ENCODE results near the gene TNFRSF8. TPM values are rescaled to one million over a fixed set of nuclear protein-coding genes. Genes with fewer than 3 reads are reported as not detected.

Gene TNFRSF8
- polyA plus RNA-seq, 2 of the 4 experiments (the other 2 are of a cell fraction), result 0.05 TPM; not detected in 1

DNA sequence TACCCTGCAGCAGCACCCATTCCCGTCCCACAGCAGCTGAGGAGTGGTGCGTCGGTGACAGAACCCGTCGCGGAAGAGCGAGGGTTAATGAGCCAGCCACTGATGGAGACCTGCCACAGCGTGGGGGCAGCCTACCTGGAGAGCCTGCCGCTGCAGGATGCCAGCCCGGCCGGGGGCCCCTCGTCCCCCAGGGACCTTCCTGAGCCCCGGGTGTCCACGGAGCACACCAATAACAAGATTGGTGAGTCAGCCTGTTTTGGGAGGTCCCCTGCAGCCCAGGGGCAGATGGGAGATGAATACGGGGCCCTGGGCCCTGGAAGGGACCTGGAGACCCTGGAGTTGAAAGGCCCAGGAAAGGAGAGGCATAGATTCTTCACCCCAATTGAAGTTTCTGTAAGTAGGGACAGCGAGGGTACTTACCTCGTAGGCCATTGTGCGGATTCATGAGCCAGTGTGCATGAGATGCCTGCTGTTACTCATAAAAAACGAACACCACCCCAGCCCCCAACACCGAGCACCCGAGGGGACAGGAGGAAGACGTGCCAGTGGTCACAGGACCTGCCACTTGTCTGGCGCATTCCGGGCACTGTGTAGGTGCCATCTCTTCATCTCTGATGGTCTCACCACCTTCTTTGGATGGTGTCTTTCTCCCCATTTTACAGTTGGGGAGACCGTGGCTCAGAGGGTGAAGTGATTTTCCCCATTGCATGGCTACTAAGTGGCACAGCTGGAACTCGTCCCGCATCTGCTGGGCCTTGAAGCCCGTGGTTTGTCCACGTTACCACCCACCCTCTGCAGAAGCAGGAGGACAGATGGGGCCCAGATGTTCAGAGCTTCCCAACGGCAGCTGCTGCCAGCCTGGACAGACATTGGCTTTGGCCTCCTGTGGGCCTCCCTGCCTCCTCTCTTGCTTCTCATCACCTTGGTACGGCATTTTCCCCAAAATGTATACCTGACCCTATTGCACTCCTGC is 75.4 kb downstream of the TNFRSF8 start:
- POLR2A ChIA-PET, result no interaction called here
- Histone ChIP-seq H3K4me3 (no peak overlapping the region), H3K27ac (no peak overlapping the region), H3K9me3 (no peaks in the 10 kb centered on the region), H3K4me1 (no peaks in the 10 kb centered on the region), H3K4me2 (no peak overlapping the region)
- CTCF ChIA-PET, result interaction anchor here (0.9 to 5.4 kb wide), 4 partner anchors 13 to 70 kb away, joined by 3 to 31 read pairs (median 10); no protein-coding TSS in a partner anchor
- DNase-seq (ENCODE audit: low read depth in 1 of 2, low spot score in 1 of 2) (no peak), ATAC-seq (no peak), FAIRE-seq (no peak)
- TF ChIP-seq, protein P1, sequence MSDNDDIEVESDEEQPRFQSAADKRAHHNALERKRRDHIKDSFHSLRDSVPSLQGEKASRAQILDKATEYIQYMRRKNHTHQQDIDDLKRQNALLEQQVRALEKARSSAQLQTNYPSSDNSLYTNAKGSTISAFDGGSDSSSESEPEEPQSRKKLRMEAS (IDR thresholded peaks at IDR 0.05), result no peak
- TF ChIP-seq BHLHE40 (IDR thresholded peaks at IDR 0.05; ENCODE audit: low read depth, low read length) (no peak), HEYL (CRISPR knock-in tag; IDR thresholded peaks at IDR 0.05) (no peak), KDM5A (IDR thresholded peaks at IDR 0.05) (no peak)
- 76% methylated on average over 21 of the region's 31 CpGs for WGBS (ENCODE audit: missing lambda C conversion rate)

DNA sequence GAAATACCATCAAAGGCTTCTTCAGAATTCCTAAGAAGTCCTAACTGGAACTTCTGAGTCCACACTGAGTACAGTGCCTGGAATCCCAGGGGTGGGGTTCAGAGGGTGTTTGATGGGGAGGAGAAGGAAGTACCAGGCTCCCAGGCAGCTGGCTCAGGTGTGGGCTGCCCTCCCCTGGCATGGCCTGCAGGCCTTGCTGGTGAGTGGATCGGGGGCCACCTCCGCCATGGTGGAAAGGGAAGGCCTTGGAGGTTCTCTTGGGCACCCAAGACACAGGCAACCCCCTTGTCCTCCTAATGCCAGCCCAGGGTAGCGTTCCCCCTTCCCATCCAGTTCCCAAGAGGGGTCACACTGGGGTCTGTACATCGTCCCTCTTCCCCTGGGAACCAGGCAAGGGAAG is 76.9 kb downstream of the TNFRSF8 start:
- ChIA-PET CTCF (interaction anchor here (5.4 kb wide), 1 partner anchor 16 kb away, joined by 31 read pairs; no protein-coding TSS in a partner anchor), POLR2A (no interaction called here)
- ATAC-seq (no peak), FAIRE-seq (no peak), DNase-seq (ENCODE audit: low read depth in 1 of 2, low spot score in 1 of 2) (no peak)
- no peaks in the 10 kb centered on the region for H3K9me3 ChIP-seq
- H3K4me2 ChIP-seq, result no peak overlapping the region
- TF ChIP-seq, protein P2, sequence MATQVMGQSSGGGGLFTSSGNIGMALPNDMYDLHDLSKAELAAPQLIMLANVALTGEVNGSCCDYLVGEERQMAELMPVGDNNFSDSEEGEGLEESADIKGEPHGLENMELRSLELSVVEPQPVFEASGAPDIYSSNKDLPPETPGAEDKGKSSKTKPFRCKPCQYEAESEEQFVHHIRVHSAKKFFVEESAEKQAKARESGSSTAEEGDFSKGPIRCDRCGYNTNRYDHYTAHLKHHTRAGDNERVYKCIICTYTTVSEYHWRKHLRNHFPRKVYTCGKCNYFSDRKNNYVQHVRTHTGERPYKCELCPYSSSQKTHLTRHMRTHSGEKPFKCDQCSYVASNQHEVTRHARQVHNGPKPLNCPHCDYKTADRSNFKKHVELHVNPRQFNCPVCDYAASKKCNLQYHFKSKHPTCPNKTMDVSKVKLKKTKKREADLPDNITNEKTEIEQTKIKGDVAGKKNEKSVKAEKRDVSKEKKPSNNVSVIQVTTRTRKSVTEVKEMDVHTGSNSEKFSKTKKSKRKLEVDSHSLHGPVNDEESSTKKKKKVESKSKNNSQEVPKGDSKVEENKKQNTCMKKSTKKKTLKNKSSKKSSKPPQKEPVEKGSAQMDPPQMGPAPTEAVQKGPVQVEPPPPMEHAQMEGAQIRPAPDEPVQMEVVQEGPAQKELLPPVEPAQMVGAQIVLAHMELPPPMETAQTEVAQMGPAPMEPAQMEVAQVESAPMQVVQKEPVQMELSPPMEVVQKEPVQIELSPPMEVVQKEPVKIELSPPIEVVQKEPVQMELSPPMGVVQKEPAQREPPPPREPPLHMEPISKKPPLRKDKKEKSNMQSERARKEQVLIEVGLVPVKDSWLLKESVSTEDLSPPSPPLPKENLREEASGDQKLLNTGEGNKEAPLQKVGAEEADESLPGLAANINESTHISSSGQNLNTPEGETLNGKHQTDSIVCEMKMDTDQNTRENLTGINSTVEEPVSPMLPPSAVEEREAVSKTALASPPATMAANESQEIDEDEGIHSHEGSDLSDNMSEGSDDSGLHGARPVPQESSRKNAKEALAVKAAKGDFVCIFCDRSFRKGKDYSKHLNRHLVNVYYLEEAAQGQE (IDR thresholded peaks at IDR 0.05), result no peak
- TF ChIP-seq, protein P3, sequence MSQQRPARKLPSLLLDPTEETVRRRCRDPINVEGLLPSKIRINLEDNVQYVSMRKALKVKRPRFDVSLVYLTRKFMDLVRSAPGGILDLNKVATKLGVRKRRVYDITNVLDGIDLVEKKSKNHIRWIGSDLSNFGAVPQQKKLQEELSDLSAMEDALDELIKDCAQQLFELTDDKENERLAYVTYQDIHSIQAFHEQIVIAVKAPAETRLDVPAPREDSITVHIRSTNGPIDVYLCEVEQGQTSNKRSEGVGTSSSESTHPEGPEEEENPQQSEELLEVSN (IDR thresholded peaks at IDR 0.05; ENCODE audit: borderline replicate concordance, low read depth), result no peak
- no peak for TF ChIP-seq KDM1A (IDR thresholded peaks at IDR 0.05; ENCODE audit: low read depth)
- TF ChIP-seq, protein P4, sequence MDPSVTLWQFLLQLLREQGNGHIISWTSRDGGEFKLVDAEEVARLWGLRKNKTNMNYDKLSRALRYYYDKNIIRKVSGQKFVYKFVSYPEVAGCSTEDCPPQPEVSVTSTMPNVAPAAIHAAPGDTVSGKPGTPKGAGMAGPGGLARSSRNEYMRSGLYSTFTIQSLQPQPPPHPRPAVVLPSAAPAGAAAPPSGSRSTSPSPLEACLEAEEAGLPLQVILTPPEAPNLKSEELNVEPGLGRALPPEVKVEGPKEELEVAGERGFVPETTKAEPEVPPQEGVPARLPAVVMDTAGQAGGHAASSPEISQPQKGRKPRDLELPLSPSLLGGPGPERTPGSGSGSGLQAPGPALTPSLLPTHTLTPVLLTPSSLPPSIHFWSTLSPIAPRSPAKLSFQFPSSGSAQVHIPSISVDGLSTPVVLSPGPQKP (IDR thresholded peaks at IDR 0.05; ENCODE audit: low read depth, low read length), result no peak
- no peak for TF ChIP-seq RFX5 (IDR thresholded peaks at IDR 0.05)
- TF ChIP-seq FOSB (CRISPR knock-in tag; IDR thresholded peaks at IDR 0.05), result no peak
- TF ChIP-seq HDAC2 (IDR thresholded peaks at IDR 0.05), result no peak
- no peak for TF ChIP-seq ZC3H11A (IDR thresholded peaks at IDR 0.05)
- no peak for TF ChIP-seq CHD2 (IDR thresholded peaks at IDR 0.05; ENCODE audit: low read length, partially characterized antibody)
- no peaks in the 10 kb centered on the region for H3K4me1 ChIP-seq
- 76% methylated on average over 4 of the region's 4 CpGs for WGBS (ENCODE audit: missing lambda C conversion rate)
- H3K4me3 ChIP-seq, result no peak overlapping the region
- no peak overlapping the region for H3K27ac ChIP-seq

DNA sequence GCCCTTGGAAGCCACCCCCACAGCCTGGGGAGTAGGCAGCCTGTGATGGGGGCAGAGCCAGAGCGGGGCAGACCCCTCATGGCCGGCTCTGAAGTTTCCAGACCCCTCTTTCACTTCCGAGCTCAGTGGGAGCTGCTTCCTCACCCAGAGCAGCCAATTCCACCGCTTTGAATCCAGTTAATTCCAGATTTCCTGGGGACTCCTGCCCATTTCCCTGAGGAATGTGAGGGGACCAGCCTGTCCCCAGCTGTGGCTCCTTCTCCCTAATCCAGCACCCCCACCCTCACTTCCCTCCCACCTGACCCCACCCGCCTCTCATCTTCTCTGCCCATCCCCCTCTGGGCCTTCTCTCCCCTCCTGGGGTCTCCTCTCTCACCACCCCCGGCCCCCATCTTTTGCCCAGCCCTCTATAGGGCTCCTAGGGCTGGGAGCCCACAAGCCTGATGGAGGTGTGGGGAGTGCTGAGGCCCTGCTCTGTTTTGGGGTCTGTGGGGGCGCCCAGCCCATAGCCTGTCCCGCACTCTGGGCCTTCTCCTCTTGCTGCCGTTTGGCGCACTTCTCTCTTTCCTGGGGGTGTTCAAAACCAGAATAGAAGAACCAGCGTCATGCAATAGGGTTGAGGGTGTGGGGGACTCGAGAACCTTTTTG is 77.5 kb downstream of the TNFRSF8 start:
- 56% methylated on average over 8 of the region's 12 CpGs for WGBS (ENCODE audit: missing lambda C conversion rate)
- H3K4me3 ChIP-seq, result no peak overlapping the region
- H3K4me2 ChIP-seq, result no peak overlapping the region
- H3K9me3 ChIP-seq, result no peaks in the 10 kb centered on the region
- DNase-seq (ENCODE audit: low read depth in 1 of 2, low spot score in 1 of 2) (no peak), ATAC-seq (no peak), FAIRE-seq (no peak)
- TF ChIP-seq FOXS1 (CRISPR knock-in tag; IDR thresholded peaks at IDR 0.05) (no peak), SREBF2 (IDR thresholded peaks at IDR 0.05) (no peak), KDM5A (IDR thresholded peaks at IDR 0.05) (no peak), POLR2AphosphoS2 (conservative IDR thresholded peaks at IDR 0.05; ENCODE audit: low read length) (no peak), ZNF302 (CRISPR knock-in tag; IDR thresholded peaks at IDR 0.05) (no peak)
- TF ChIP-seq, protein P4 (IDR thresholded peaks at IDR 0.05; ENCODE audit: low read depth, low read length), result no peak
- TF ChIP-seq, protein P5, sequence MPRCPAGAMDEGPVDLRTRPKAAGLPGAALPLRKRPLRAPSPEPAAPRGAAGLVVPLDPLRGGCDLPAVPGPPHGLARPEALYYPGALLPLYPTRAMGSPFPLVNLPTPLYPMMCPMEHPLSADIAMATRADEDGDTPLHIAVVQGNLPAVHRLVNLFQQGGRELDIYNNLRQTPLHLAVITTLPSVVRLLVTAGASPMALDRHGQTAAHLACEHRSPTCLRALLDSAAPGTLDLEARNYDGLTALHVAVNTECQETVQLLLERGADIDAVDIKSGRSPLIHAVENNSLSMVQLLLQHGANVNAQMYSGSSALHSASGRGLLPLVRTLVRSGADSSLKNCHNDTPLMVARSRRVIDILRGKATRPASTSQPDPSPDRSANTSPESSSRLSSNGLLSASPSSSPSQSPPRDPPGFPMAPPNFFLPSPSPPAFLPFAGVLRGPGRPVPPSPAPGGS (IDR thresholded peaks at IDR 0.05), result no peak
- no peak overlapping the region for H3K27ac ChIP-seq
- H3K4me1 ChIP-seq, result no peaks in the 10 kb centered on the region
- POLR2A ChIA-PET, result no interaction called here
- CTCF ChIA-PET, result interaction anchor here (5.4 kb wide), 1 partner anchor 16 kb away, joined by 31 read pairs; no protein-coding TSS in a partner anchor

Measured in A549 (cell line).